Measurements from ENCODE around the gene SYTL2. TPM values are rescaled to one million over a fixed set of nuclear protein-coding genes. Genes with fewer than 3 reads are reported as not detected.

SYTL2 gene
- polyA plus RNA-seq, 1 of the 3 experiments (the other 2 are of a cell fraction): 36.0 TPM

DNA sequence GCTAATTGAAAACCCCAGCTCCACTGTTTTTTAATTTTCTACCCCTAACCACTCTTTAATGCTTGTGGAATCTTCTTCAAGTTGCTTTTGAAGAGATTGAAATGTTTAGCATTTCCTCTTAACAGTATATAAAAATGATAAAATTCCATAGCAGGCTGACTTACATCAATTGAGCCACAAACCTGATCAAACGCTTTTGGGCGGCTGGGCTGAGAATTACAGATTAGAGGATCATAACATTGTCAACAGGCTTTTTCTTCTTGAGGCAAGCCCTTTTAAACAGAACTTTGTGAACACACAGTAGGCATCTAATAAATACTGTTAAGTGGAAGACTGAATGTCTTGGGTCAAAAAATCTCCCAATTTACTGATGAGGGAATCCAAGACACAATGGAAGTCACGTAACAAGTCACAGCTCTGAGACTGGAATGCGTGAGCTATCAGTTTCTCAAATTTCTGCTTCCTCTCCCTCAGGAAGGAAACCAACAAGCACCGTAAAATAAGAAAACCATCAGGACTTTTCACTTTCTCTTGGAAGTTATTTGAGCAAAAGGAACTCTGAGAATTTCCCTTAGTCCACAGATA is 75.0 kb downstream of the SYTL2 start:
- H2AFZ ChIP-seq (ENCODE audit: low read depth): no peak overlapping the region
- TF ChIP-seq GATA2 (CRISPR knock-in tag; IDR thresholded peaks at IDR 0.05) (no peak), CTCF (IDR thresholded peaks at IDR 0.05) (no peak), TEAD4 (IDR thresholded peaks at IDR 0.05; ENCODE audit: borderline replicate concordance, insufficient read depth) (no peak), NFIC (IDR thresholded peaks at IDR 0.05; ENCODE audit: borderline replicate concordance) (no peak), MEF2A (IDR thresholded peaks at IDR 0.05; ENCODE audit: borderline replicate concordance, low read depth) (no peak), SIN3A (IDR thresholded peaks at IDR 0.05; ENCODE audit: borderline replicate concordance, low read depth, low read length) (no peak), GABPA (IDR thresholded peaks at IDR 0.05; ENCODE audit: low read depth) (no peak), RAD21 (IDR thresholded peaks at IDR 0.05; ENCODE audit: low read length) (no peak), ELF1 (IDR thresholded peaks at IDR 0.05) (no peak)
- TF ChIP-seq, protein P1, sequence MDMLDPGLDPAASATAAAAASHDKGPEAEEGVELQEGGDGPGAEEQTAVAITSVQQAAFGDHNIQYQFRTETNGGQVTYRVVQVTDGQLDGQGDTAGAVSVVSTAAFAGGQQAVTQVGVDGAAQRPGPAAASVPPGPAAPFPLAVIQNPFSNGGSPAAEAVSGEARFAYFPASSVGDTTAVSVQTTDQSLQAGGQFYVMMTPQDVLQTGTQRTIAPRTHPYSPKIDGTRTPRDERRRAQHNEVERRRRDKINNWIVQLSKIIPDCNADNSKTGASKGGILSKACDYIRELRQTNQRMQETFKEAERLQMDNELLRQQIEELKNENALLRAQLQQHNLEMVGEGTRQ (IDR thresholded peaks at IDR 0.05; ENCODE audit: borderline replicate concordance, low read depth, low read length): no peak
- TF ChIP-seq, protein P2, sequence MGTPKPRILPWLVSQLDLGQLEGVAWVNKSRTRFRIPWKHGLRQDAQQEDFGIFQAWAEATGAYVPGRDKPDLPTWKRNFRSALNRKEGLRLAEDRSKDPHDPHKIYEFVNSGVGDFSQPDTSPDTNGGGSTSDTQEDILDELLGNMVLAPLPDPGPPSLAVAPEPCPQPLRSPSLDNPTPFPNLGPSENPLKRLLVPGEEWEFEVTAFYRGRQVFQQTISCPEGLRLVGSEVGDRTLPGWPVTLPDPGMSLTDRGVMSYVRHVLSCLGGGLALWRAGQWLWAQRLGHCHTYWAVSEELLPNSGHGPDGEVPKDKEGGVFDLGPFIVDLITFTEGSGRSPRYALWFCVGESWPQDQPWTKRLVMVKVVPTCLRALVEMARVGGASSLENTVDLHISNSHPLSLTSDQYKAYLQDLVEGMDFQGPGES (IDR thresholded peaks at IDR 0.05; ENCODE audit: low read depth, low read length): no peak
- no peak for DNase-seq
- no peaks in the 10 kb centered on the region for H3K4me1 ChIP-seq (ENCODE audit: control insufficient read depth in 1 of 2, insufficient read depth in 2 of 2, low read depth in 1 of 2, low read length in 1 of 2)
- no peaks in the 10 kb centered on the region for H3K27me3 ChIP-seq (ENCODE audit: insufficient read depth)
- no peaks in the 10 kb centered on the region for H3K79me2 ChIP-seq (ENCODE audit: insufficient read depth)
- no peak overlapping the region for H3K9ac ChIP-seq
- no peaks in the 10 kb centered on the region for H3K9me2 ChIP-seq
- ChIA-PET POLR2A (no interaction called here), CTCF (no interaction called here)
- no peaks in the 10 kb centered on the region for H4K20me1 ChIP-seq (ENCODE audit: insufficient read depth)
- H3K9me3 ChIP-seq: no peaks in the 10 kb centered on the region
- 94% methylated on average over 5 of the region's 5 CpGs for WGBS (ENCODE audit: low lambda C conversion rate)
- H3K36me3 ChIP-seq (replicated peaks in 1 of 2; ENCODE audit: control insufficient read depth in 1 of 2, insufficient read depth in 2 of 2, low read length in 1 of 2): peaks cover 0 to 8% of the 10 kb centered on the region in 2 experiments
- no peak overlapping the region for H3K4me2 ChIP-seq
- no peak overlapping the region for H3K27ac ChIP-seq (ENCODE audit: low read depth in 2 of 2, low read length in 1 of 2)
- no peak overlapping the region for H3K4me3 ChIP-seq (ENCODE audit: low read depth in 2 of 2, low read length in 1 of 2)
- no peaks in the 10 kb centered on the region for H3F3A ChIP-seq (replicated peaks; ENCODE audit: insufficient read depth)

DNA sequence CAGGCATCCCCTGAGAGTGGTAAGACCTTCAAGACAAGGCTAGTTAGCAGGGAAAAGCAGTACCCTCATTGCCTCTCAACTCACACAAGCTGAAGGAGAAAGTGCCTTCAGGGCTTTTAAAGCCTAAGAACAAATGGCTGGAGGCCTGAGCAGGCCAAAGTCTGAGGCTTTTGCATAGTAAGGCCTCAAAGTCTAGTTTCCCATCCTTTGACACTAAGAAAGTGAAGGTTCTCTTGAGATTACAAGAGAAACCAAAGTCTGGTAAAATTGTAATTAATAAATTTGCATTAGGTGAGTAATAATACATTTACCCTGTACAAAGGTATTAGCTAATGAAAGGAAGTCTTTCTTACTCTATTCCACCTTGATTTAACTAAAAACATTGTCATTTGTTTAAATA is 78.0 kb downstream of the SYTL2 start:
- no peaks in the 10 kb centered on the region for H3K27me3 ChIP-seq (ENCODE audit: insufficient read depth)
- no peaks in the 10 kb centered on the region for H3K4me1 ChIP-seq (ENCODE audit: control insufficient read depth in 1 of 2, insufficient read depth in 2 of 2, low read depth in 1 of 2, low read length in 1 of 2)
- H3K9me3 ChIP-seq: no peaks in the 10 kb centered on the region
- DNase-seq: no peak
- no peaks in the 10 kb centered on the region for H4K20me1 ChIP-seq (ENCODE audit: insufficient read depth)
- no peaks in the 10 kb centered on the region for H3F3A ChIP-seq (replicated peaks; ENCODE audit: insufficient read depth)
- no peak overlapping the region for H3K27ac ChIP-seq (ENCODE audit: low read depth in 2 of 2, low read length in 1 of 2)
- ChIA-PET POLR2A (no interaction called here), CTCF (no interaction called here)
- no peak overlapping the region for H3K9ac ChIP-seq
- no peaks in the 10 kb centered on the region for H3K9me2 ChIP-seq
- H2AFZ ChIP-seq (ENCODE audit: low read depth): no peak overlapping the region
- H3K36me3 ChIP-seq (replicated peaks in 1 of 2; ENCODE audit: control insufficient read depth in 1 of 2, insufficient read depth in 2 of 2, low read length in 1 of 2): peaks cover 0 to 8% of the 10 kb centered on the region in 2 experiments
- no peak overlapping the region for H3K4me2 ChIP-seq
- no peaks in the 10 kb centered on the region for H3K79me2 ChIP-seq (ENCODE audit: insufficient read depth)
- no peak overlapping the region for H3K4me3 ChIP-seq (ENCODE audit: low read depth in 2 of 2, low read length in 1 of 2)
- TF ChIP-seq GABPA (IDR thresholded peaks at IDR 0.05; ENCODE audit: low read depth) (no peak), ELF1 (IDR thresholded peaks at IDR 0.05) (no peak), NRF1 (IDR thresholded peaks at IDR 0.05; ENCODE audit: low read depth, low read length) (no peak), RFX5 (IDR thresholded peaks at IDR 0.05; ENCODE audit: low read length) (no peak), TEAD4 (IDR thresholded peaks at IDR 0.05; ENCODE audit: borderline replicate concordance, insufficient read depth) (no peak), CTCF (IDR thresholded peaks at IDR 0.05) (no peak), CHD2 (IDR thresholded peaks at IDR 0.05; ENCODE audit: low read length, partially characterized antibody) (no peak), SMC3 (IDR thresholded peaks at IDR 0.05; ENCODE audit: low read depth, low read length) (no peak), TAF1 (IDR thresholded peaks at IDR 0.05; ENCODE audit: borderline replicate concordance, low read depth, low read length) (no peak), JUND (IDR thresholded peaks at IDR 0.05) (no peak), YY1 (IDR thresholded peaks at IDR 0.05; ENCODE audit: low read depth) (no peak)
- TF ChIP-seq, protein P1 (IDR thresholded peaks at IDR 0.05; ENCODE audit: borderline replicate concordance, low read depth, low read length): no peak
- TF ChIP-seq, protein P3, sequence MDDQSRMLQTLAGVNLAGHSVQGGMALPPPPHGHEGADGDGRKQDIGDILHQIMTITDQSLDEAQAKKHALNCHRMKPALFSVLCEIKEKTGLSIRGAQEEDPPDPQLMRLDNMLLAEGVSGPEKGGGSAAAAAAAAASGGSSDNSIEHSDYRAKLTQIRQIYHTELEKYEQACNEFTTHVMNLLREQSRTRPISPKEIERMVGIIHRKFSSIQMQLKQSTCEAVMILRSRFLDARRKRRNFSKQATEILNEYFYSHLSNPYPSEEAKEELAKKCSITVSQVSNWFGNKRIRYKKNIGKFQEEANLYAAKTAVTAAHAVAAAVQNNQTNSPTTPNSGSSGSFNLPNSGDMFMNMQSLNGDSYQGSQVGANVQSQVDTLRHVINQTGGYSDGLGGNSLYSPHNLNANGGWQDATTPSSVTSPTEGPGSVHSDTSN (IDR thresholded peaks at IDR 0.05): no peak
- TF ChIP-seq, protein P4, sequence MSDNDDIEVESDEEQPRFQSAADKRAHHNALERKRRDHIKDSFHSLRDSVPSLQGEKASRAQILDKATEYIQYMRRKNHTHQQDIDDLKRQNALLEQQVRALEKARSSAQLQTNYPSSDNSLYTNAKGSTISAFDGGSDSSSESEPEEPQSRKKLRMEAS (IDR thresholded peaks at IDR 0.05; ENCODE audit: low read depth): no peak

Data from SK-N-SH (cell line).